ENCODE data around the gene CEACAM8. TPM values are rescaled to one million over a fixed set of nuclear protein-coding genes. Genes with fewer than 3 reads are reported as not detected.

The CEACAM8 gene
- polyA plus RNA-seq, 3 donors = not detected

DNA sequence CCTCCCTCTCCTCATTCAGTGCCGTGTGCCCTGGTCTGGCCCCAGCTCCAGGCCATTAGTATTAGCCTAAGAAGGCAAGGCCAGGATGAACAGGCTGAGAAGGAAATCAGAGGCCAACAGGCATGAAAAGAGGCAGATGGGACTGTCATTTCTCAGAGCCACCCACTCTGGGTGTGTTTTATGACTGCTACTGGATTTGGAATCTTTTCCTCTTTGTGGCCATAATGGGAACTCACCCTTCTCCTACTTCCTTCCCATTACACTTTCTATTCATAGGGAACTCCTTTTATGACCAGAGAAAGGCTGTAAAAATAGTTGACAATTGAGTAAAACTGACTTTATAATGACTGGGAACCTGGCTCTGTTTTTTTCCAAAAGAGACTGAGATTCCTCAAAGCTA, 17.7 kb downstream of the CEACAM8 start:
- H3K36me3 Mint-ChIP-seq = no peaks in the 10 kb centered on the region
- peaks cover 9% of the 10 kb centered on the region in 2 donors for H3K4me1 ChIP-seq (ENCODE audit: control insufficient read depth in 1 of 2, insufficient read depth in 2 of 2, low read length in 2 of 2)
- no peak overlapping the region for H3K9ac ChIP-seq (ENCODE audit: insufficient read depth, low read length, poor library complexity, severe bottlenecking)
- H3K79me2 ChIP-seq (ENCODE audit: insufficient read depth, low read length) = no peaks in the 10 kb centered on the region
- peaks cover 24% of the 10 kb centered on the region for H3K4me1 Mint-ChIP-seq
- TF ChIP-seq, protein P1, sequence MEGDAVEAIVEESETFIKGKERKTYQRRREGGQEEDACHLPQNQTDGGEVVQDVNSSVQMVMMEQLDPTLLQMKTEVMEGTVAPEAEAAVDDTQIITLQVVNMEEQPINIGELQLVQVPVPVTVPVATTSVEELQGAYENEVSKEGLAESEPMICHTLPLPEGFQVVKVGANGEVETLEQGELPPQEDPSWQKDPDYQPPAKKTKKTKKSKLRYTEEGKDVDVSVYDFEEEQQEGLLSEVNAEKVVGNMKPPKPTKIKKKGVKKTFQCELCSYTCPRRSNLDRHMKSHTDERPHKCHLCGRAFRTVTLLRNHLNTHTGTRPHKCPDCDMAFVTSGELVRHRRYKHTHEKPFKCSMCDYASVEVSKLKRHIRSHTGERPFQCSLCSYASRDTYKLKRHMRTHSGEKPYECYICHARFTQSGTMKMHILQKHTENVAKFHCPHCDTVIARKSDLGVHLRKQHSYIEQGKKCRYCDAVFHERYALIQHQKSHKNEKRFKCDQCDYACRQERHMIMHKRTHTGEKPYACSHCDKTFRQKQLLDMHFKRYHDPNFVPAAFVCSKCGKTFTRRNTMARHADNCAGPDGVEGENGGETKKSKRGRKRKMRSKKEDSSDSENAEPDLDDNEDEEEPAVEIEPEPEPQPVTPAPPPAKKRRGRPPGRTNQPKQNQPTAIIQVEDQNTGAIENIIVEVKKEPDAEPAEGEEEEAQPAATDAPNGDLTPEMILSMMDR (IDR thresholded peaks at IDR 0.05) = no peak
- intact Hi-C loops (cut with micrococcal nuclease) = no loop called here
- no peaks in the 10 kb centered on the region for H3K9me3 Mint-ChIP-seq
- no peaks in the 10 kb centered on the region for H3K9me3 ChIP-seq (replicated peaks in 1 of 2; ENCODE audit: control insufficient read depth in 1 of 2, insufficient read depth in 1 of 2, low read length in 2 of 2)
- H3K27me3 Mint-ChIP-seq (ENCODE audit: low read depth in 3 of 3) = peaks cover 0 to 3% (median 3%) of the 10 kb centered on the region in 3 donors
- H3K27ac ChIP-seq (ENCODE audit: low read depth in 1 of 2, low read length in 2 of 2) = no peak overlapping the region
- no peak overlapping the region for H3K4me2 ChIP-seq (replicated peaks; ENCODE audit: extremely low read depth, low read length, poor library complexity, severe bottlenecking)
- DNase-seq = no peak
- 80% methylated on average over 1 of the region's 1 CpG for WGBS (ENCODE audit: insufficient coverage)
- H3K4me3 Mint-ChIP-seq = no peak overlapping the region
- H3K27ac Mint-ChIP-seq = no peak overlapping the region
- no peaks in the 10 kb centered on the region for H3K27me3 ChIP-seq (ENCODE audit: control insufficient read depth in 2 of 2, insufficient read depth in 2 of 2, low read length in 2 of 2)
- no peak overlapping the region for H3K4me3 ChIP-seq (replicated peaks in 1 of 3; ENCODE audit: low read depth in 2 of 3, low read length in 3 of 3)
- H4K20me1 ChIP-seq (ENCODE audit: insufficient read depth, low read length) = no peaks in the 10 kb centered on the region
- H2AFZ ChIP-seq (ENCODE audit: insufficient read depth, low read depth, low read length, poor library complexity, severe bottlenecking) = no peak overlapping the region
- H3K36me3 ChIP-seq (replicated peaks in 1 of 2; ENCODE audit: control insufficient read depth in 1 of 2, insufficient read depth in 2 of 2, low read length in 2 of 2) = no peaks in the 10 kb centered on the region

DNA sequence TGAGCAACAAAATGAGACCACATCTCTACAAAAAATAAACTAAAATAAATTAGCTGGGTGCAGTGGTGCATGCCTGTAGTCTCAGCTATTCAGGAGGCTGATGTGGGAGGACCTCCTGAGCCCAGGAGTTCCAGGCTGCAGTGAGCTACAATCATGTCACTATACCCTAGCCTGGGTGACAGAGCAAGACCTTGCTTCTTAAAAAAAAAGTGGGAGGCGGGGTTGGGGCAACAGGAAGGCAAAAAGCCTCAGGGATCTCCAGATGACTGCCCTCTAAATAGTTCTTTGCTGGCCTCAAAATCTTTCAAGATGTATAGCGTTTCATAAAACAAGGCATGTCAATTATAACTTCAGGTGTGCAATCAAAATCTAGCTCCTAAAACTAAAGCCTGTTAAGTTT, 18.5 kb downstream of the CEACAM8 start:
- Mint-ChIP-seq H3K9me3 (no peaks in the 10 kb centered on the region), H3K4me3 (no peak overlapping the region), H3K4me1 (peaks cover 31% of the 10 kb centered on the region), H3K36me3 (no peaks in the 10 kb centered on the region), H3K27me3 (ENCODE audit: low read depth in 3 of 3) (peaks cover 0 to 3% (median 3%) of the 10 kb centered on the region in 3 donors), H3K27ac (no peak overlapping the region)
- Histone ChIP-seq H2AFZ (ENCODE audit: insufficient read depth, low read depth, low read length, poor library complexity, severe bottlenecking) (no peak overlapping the region), H3K9ac (ENCODE audit: insufficient read depth, low read length, poor library complexity, severe bottlenecking) (no peak overlapping the region), H3K4me3 (replicated peaks in 1 of 3; ENCODE audit: low read depth in 2 of 3, low read length in 3 of 3) (no peak overlapping the region), H3K79me2 (ENCODE audit: insufficient read depth, low read length) (no peaks in the 10 kb centered on the region), H3K9me3 (replicated peaks in 1 of 2; ENCODE audit: control insufficient read depth in 1 of 2, insufficient read depth in 1 of 2, low read length in 2 of 2) (no peaks in the 10 kb centered on the region), H3K36me3 (replicated peaks in 1 of 2; ENCODE audit: control insufficient read depth in 1 of 2, insufficient read depth in 2 of 2, low read length in 2 of 2) (no peaks in the 10 kb centered on the region), H3K4me1 (ENCODE audit: control insufficient read depth in 1 of 2, insufficient read depth in 2 of 2, low read length in 2 of 2) (peaks cover 11 to 12% of the 10 kb centered on the region in 2 donors), H3K4me2 (replicated peaks; ENCODE audit: extremely low read depth, low read length, poor library complexity, severe bottlenecking) (no peak overlapping the region), H4K20me1 (ENCODE audit: insufficient read depth, low read length) (no peaks in the 10 kb centered on the region), H3K27me3 (ENCODE audit: control insufficient read depth in 2 of 2, insufficient read depth in 2 of 2, low read length in 2 of 2) (no peaks in the 10 kb centered on the region), H3K27ac (ENCODE audit: low read depth in 1 of 2, low read length in 2 of 2) (no peak overlapping the region)
- DNase-seq = no peak
- TF ChIP-seq, protein P1 (IDR thresholded peaks at IDR 0.05) = no peak
- intact Hi-C loops (cut with micrococcal nuclease) = no loop called here
- WGBS (ENCODE audit: insufficient coverage) = 100% methylated on average over 1 of the region's 2 CpGs

Measured in CD14-positive monocyte (primary cell).